Activated CD8-positive, alpha-beta T cell treated with anti-CD3 and anti-CD28 coated beads for 36 hours (primary cell): Measurements from ENCODE around the gene TBC1D19. TPM values are rescaled to one million over a fixed set of nuclear protein-coding genes. Genes with fewer than 3 reads are reported as not detected.
"Not testable (repeated sequence)": the region's sequence is repeated elsewhere in the genome, so short reads cannot be mapped to it uniquely, and the experiment has no call there.

Source experiments
- ATAC-seq: fragments of 200-7000 bp; cut with Tn5 transposase; one replicate; pipeline ENCODE4 v1.10.0; 2021; ENCODE audit warnings: mild to moderate bottlenecking, moderate library complexity
- CTCF ChIA-PET: fragments of 350-600 bp; sonication (Branson Sonifier 250); formaldehyde crosslinking; loops from one replicate; lab custom pipeline; 2021; ENCODE audit warnings: antibody characterized with exemption; lab: Charles Lee
- POLR2A ChIA-PET: fragments of 350-600 bp; sonication (Branson Sonifier 250); formaldehyde crosslinking; loops from one replicate; lab custom pipeline; 2021; ENCODE audit warnings: antibody characterized with exemption; lab: Charles Lee
- DNase-seq: peaks from one replicate; pipeline ENCODE4 v3.0.0-alpha.2; 2020
- H3K27ac Mint-ChIP-seq: one replicate; pipeline ENCODE4 v1.8.0; 2021; ENCODE audit warnings: mild to moderate bottlenecking, mixed read lengths
- H3K27me3 Mint-ChIP-seq: one replicate; pipeline ENCODE4 v1.8.0; 2021; ENCODE audit warnings: mixed read lengths
- H3K36me3 Mint-ChIP-seq: one replicate; pipeline ENCODE4 v1.8.0; 2021; ENCODE audit warnings: low read depth, mixed read lengths
- H3K4me1 Mint-ChIP-seq: one replicate; pipeline ENCODE4 v1.8.0; 2021; ENCODE audit warnings: low read depth, mixed read lengths
- H3K4me3 Mint-ChIP-seq: one replicate; pipeline ENCODE4 v1.8.0; 2021; ENCODE audit warnings: mild to moderate bottlenecking, moderate library complexity, mixed read lengths
- H3K9me3 Mint-ChIP-seq: one replicate; pipeline ENCODE4 v1.8.0; 2021; ENCODE audit warnings: mixed read lengths
- CTCF ChIP-seq: fragments of 200-600 bp; IDR thresholded peaks from one replicate; pipeline ENCODE4 v1.8.0; 2022; ENCODE audit warnings: antibody characterized with exemption, mild to moderate bottlenecking
- intact Hi-C: fragments of 100-400 bp; cut with micrococcal nuclease; formaldehyde crosslinking; loops from one replicate; pipeline ENCODE4 v1.10.0; 2022
- total RNA-seq, 2 experiments: library from RNA; stranded (reverse); gene quantifications; one replicate each; pipeline ENCODE4 v1.2.3, GENCODE V29; 2021

Gene TBC1D19
- total RNA-seq, 2 experiments from 2014 or later: 4.0 to 4.5 TPM

GRCh38 chr4:26634237-26634636 is 50.4 kb downstream of the TBC1D19 start:
- no peaks in the 10 kb centered on the region for H3K9me3 Mint-ChIP-seq
- H3K27me3 Mint-ChIP-seq: no peaks in the 10 kb centered on the region
- TF ChIP-seq CTCF: no peak
- ChIA-PET POLR2A (interaction anchor here (0.7 kb wide), 1 partner anchor 147 kb away, joined by 3 read pairs; no protein-coding TSS in a partner anchor), CTCF (no interaction called here)
- ATAC-seq (no peak), DNase-seq (no peak)
- no peak overlapping the region for H3K4me3 Mint-ChIP-seq
- intact Hi-C loops: no loop called here
- no peak overlapping the region for H3K27ac Mint-ChIP-seq
- no peaks in the 10 kb centered on the region for H3K4me1 Mint-ChIP-seq
- peaks cover 6% of the 10 kb centered on the region for H3K36me3 Mint-ChIP-seq

GRCh38 chr4:26636458-26636857 is 52.6 kb downstream of the TBC1D19 start:
- ATAC-seq (no peak), DNase-seq (no peak)
- Mint-ChIP-seq H3K4me3 (no peak overlapping the region), H3K4me1 (no peaks in the 10 kb centered on the region), H3K36me3 (peaks cover 11% of the 10 kb centered on the region), H3K27me3 (no peaks in the 10 kb centered on the region), H3K9me3 (no peaks in the 10 kb centered on the region), H3K27ac (no peak overlapping the region)
- no peak for TF ChIP-seq CTCF
- CTCF ChIA-PET: no interaction called here
- intact Hi-C loops: no loop called here
- POLR2A ChIA-PET: no interaction called here

GRCh38 chr4:26640639-26641038 is 56.8 kb downstream of the TBC1D19 start:
- H3K4me1 Mint-ChIP-seq, H3K27me3 Mint-ChIP-seq, intact Hi-C loops, H3K4me3 Mint-ChIP-seq, CTCF ChIA-PET, ATAC-seq, H3K9me3 Mint-ChIP-seq, POLR2A ChIA-PET, DNase-seq, H3K27ac Mint-ChIP-seq: not testable (repeated sequence)
- H3K36me3 Mint-ChIP-seq: peaks cover 15% of the 10 kb centered on the region

GRCh38 chr4:26647523-26648224 is 63.8 kb downstream of the TBC1D19 start:
- H3K27me3 Mint-ChIP-seq: no peaks in the 10 kb centered on the region
- H3K9me3 Mint-ChIP-seq: peaks cover 7% of the 10 kb centered on the region
- no peak for ATAC-seq
- no peak overlapping the region for H3K27ac Mint-ChIP-seq
- ChIA-PET CTCF (no interaction called here), POLR2A (no interaction called here)
- TF ChIP-seq CTCF: no peak
- H3K4me3 Mint-ChIP-seq: no peak overlapping the region
- DNase-seq: no peak
- intact Hi-C loops: no loop called here
- H3K36me3 Mint-ChIP-seq: peaks cover 18% of the 10 kb centered on the region
- H3K4me1 Mint-ChIP-seq: no peaks in the 10 kb centered on the region

GRCh38 chr4:26648260-26648659 is 64.4 kb downstream of the TBC1D19 start:
- H3K36me3 Mint-ChIP-seq: peaks cover 24% of the 10 kb centered on the region
- CTCF ChIA-PET: no interaction called here
- no peak overlapping the region for H3K4me3 Mint-ChIP-seq

More at GRCh38 chr4:26648260-26648659, 64.4 kb downstream of the TBC1D19 start:
- DNase-seq (no peak), ATAC-seq (no peak)
- intact Hi-C loops: no loop called here
- Mint-ChIP-seq H3K9me3 (peaks cover 12% of the 10 kb centered on the region), H3K27ac (no peak overlapping the region), H3K27me3 (no peaks in the 10 kb centered on the region), H3K4me1 (no peaks in the 10 kb centered on the region)
- POLR2A ChIA-PET: no interaction called here
- TF ChIP-seq CTCF: no peak
